Testis (tissue), 3 donors: Measurements from ENCODE around the gene TNFRSF11A. TPM values are rescaled to one million over a fixed set of nuclear protein-coding genes. Genes with fewer than 3 reads are reported as not detected.

Experiments
- DNase-seq: peaks from one replicate; pipeline ENCODE4 v3.0.0-alpha.2; 2019
- H3K27ac ChIP-seq, 2 donors: fragments of 200-600 bp; sonication (generic); one replicate each; pipeline ENCODE4 v1.5.1; 2019
- H3K27me3 ChIP-seq: fragments of 200-600 bp; sonication (generic); one replicate; pipeline ENCODE4 v1.5.1; 2019
- H3K36me3 ChIP-seq: fragments of 200-600 bp; sonication (generic); one replicate; pipeline ENCODE4 v1.5.1; 2017; ENCODE audit warnings: low read depth; ENCODE audit errors: missing control alignments
- H3K4me1 ChIP-seq: fragments of 200-600 bp; sonication (generic); one replicate; pipeline ENCODE4 v1.5.1; 2019
- H3K4me3 ChIP-seq, 2 donors: fragments of 200-600 bp; sonication (generic); one replicate each; pipeline ENCODE4 v1.5.1; 2017 to 2019
- H3K9me3 ChIP-seq: fragments of 200-600 bp; sonication (generic); one replicate; pipeline ENCODE4 v1.5.1; 2017
- POLR2A ChIP-seq: fragments of 450-650 bp; IDR thresholded peaks from one replicate; pipeline ENCODE4 v1.6.1; 2017; ENCODE audit warnings: antibody characterized with exemption, mild to moderate bottlenecking, moderate library complexity
- WGBS, 2 donors: methylation state at CpG; one replicate each; pipeline ENCODE4 v1.1.5; 2018; 5-methylcytosine and 5-hydroxymethylcytosine counted together
- intact Hi-C: fragments of 100-400 bp; cut with DNase I; formaldehyde crosslinking; loops from one replicate; pipeline ENCODE4 v1.15.1; 2023; ENCODE audit warnings: low total_unique reads
- polyA plus RNA-seq: library from polyadenylated mRNA; stranded (reverse); fragments of 350-450 nt; fragmentation: Illumina TruSeq; extraction: RNeasy Lipid Tissue Mini Kit (QIAGEN cat#74804); gene quantifications from one replicate; pipeline ENCODE4 v1.2.3, GENCODE V29; 2014; ENCODE audit warnings: low read depth, low replicate concordance; ENCODE audit not compliant: insufficient read depth
- total RNA-seq, 2 donors: library from RNA; depleted of rRNA; stranded (reverse); fragments of >200 nt; gene quantifications; one replicate each; pipeline ENCODE4 v1.2.3, GENCODE V29; 2016
- TF ChIP-seq, protein P1 (sequence below), 3 experiments: fragments of 450-650 bp in 2 of 3; fragments of 200-600 bp in 1 of 3; sonication (generic) in 1 of 3; IDR thresholded peaks; one replicate each; pipeline ENCODE4 v1.5.1; 2016 to 2019; ENCODE audit warnings: antibody characterized with exemption in 3 of 3, mild to moderate bottlenecking in 2 of 3, moderate library complexity in 1 of 3

The TNFRSF11A gene
- total and polyA plus RNA-seq, 3 donors from 2014 or later: 2.4 to 3.3 (median 3.0) TPM

GRCh38 chr18:62331581-62332356, 6.7 kb downstream of the TNFRSF11A start:
- Histone ChIP-seq H3K27me3 (no peaks in the 10 kb centered on the region), H3K9me3 (no peaks in the 10 kb centered on the region), H3K4me3 (no peak overlapping the region), H3K4me1 (peaks cover 9% of the 10 kb centered on the region), H3K27ac (no peak overlapping the region), H3K36me3 (no peaks in the 10 kb centered on the region)
- intact Hi-C loops: no loop called here
- WGBS, 2 donors: 84 to 86% methylated on average over 8 of the region's 8 CpGs
- TF ChIP-seq POLR2A: no peak
- TF ChIP-seq, protein P1, sequence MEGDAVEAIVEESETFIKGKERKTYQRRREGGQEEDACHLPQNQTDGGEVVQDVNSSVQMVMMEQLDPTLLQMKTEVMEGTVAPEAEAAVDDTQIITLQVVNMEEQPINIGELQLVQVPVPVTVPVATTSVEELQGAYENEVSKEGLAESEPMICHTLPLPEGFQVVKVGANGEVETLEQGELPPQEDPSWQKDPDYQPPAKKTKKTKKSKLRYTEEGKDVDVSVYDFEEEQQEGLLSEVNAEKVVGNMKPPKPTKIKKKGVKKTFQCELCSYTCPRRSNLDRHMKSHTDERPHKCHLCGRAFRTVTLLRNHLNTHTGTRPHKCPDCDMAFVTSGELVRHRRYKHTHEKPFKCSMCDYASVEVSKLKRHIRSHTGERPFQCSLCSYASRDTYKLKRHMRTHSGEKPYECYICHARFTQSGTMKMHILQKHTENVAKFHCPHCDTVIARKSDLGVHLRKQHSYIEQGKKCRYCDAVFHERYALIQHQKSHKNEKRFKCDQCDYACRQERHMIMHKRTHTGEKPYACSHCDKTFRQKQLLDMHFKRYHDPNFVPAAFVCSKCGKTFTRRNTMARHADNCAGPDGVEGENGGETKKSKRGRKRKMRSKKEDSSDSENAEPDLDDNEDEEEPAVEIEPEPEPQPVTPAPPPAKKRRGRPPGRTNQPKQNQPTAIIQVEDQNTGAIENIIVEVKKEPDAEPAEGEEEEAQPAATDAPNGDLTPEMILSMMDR (IDR thresholded peaks at IDR 0.05): no peak
- no peak for DNase-seq

DNA sequence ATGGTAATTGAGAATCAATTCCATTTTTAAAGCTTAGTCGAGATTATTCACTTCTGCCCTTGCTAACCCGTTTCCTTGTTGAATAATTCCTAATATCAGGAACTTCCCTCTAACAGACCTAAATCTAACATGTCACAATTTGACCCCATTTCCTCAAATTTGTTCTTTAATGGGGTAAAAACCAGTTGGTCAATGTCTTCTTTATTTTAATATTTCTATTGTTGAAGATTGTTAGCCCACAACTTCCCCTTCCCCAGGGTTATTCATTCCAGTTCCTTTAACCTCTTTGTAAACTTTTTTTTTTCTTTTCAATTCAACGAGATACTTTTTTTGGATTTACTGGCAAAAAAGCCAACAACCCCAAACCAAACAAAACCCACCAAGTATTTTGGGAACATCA, 7.3 kb downstream of the TNFRSF11A start:
- Histone ChIP-seq H3K9me3 (no peaks in the 10 kb centered on the region), H3K4me1 (peaks cover 11% of the 10 kb centered on the region), H3K27ac (no peak overlapping the region), H3K36me3 (no peaks in the 10 kb centered on the region), H3K4me3 (no peak overlapping the region), H3K27me3 (no peaks in the 10 kb centered on the region)
- intact Hi-C loops: no loop called here
- TF ChIP-seq, protein P1 (IDR thresholded peaks at IDR 0.05): no peak
- TF ChIP-seq POLR2A: no peak
- WGBS, 2 donors: 80% methylated on average over 3 of the region's 3 CpGs
- DNase-seq: no peak

DNA sequence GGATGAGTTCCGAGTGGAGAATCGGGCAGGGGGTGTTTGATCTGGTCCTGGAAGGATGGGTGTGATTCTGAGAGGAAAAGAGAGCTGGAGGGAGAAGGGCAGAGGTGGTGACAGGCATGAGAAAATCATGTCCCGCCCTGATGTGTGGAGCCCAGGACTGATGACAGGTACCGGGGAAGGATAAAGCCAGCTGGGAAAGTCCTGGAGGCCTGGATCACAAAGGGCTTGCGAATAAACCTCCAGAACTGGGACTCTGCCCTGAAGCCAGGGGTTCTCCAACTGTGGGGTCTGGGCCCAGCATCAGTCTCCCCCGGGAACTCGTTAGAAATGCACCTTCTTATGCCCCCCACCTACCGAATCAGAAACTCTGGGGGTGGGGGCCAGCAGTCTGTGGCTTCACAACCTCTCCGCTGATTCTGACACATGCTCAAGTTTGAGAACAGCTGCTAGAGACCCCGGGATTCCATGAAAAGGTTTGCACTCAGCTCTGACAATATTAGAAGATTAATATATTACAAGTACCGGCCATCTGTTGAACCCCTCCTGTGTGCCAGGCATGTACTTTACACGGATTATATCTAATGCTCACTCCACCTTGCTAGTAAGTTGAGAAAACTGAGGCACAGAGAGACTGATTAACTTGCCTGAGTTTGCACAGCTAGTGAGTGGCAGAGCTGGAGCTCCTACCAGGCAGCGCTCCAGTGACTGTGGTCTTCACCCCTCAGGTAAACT, 8.0 kb downstream of the TNFRSF11A start:
- WGBS, 2 donors: 91 to 94% methylated on average over 12 to 13 of the region's 13 CpGs
- H3K27ac ChIP-seq: no peak overlapping the region

DNA sequence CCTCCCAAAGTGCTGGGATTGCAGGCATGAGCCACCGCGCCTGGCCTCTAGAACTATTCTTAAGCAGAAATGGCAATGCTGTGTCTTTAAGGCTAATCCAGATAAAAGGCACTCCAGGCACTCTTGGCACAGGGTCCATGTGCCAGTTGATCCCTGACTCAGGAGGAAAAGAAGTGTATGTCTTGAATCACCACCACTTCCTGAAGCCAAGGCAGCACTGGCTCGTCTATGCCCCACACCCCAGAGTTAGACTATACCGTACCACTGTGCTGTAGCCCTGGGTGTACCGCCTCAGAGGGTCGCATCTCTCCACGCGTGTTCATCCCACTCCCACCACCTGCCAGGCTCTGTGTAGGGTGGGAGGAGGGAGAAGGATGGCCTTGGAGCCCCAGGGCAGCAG, 9.0 kb downstream of the TNFRSF11A start:
- H3K4me3 ChIP-seq: no peak overlapping the region
- H3K4me1 ChIP-seq: peaks cover 11% of the 10 kb centered on the region
- H3K27ac ChIP-seq: no peak overlapping the region
- DNase-seq: no peak
- no peaks in the 10 kb centered on the region for H3K9me3 ChIP-seq
- 90 to 92% methylated on average over 8 of the region's 8 CpGs for WGBS, 2 donors
- no peaks in the 10 kb centered on the region for H3K36me3 ChIP-seq
- TF ChIP-seq, protein P1 (IDR thresholded peaks at IDR 0.05): no peak
- TF ChIP-seq POLR2A: no peak
- no peaks in the 10 kb centered on the region for H3K27me3 ChIP-seq
- intact Hi-C loops: no loop called here

More for the DNA sequence above, 8.0 kb downstream of the TNFRSF11A start:
- TF ChIP-seq POLR2A: no peak
- TF ChIP-seq, protein P1 (IDR thresholded peaks at IDR 0.05): no peak
- intact Hi-C loops: no loop called here
- DNase-seq: no peak
- H3K27me3 ChIP-seq: no peaks in the 10 kb centered on the region
- H3K9me3 ChIP-seq: no peaks in the 10 kb centered on the region
- H3K4me3 ChIP-seq: no peak overlapping the region
- no peaks in the 10 kb centered on the region for H3K36me3 ChIP-seq
- peaks cover 11% of the 10 kb centered on the region for H3K4me1 ChIP-seq
